IPS-18a (cell line): ENCODE results near the gene ADGRL3.

Experiments used
- H3K27ac ChIP-seq: one replicate; pipeline ENCODE4 v1.5.1; 2013; ENCODE audit warnings: low read length
- H3K27me3 ChIP-seq: one replicate; pipeline ENCODE4 v1.6.1; 2013; ENCODE audit warnings: mild to moderate bottlenecking, low read length; ENCODE audit not compliant: control insufficient read depth, insufficient read depth
- H3K36me3 ChIP-seq: one replicate; pipeline ENCODE4 v1.6.1; 2013; ENCODE audit warnings: low read depth, low read length; ENCODE audit not compliant: control insufficient read depth
- H3K4me1 ChIP-seq: one replicate; pipeline ENCODE4 v1.6.1; 2013; ENCODE audit warnings: low read depth, low read length; ENCODE audit not compliant: control insufficient read depth
- H3K4me3 ChIP-seq: one replicate; pipeline ENCODE4 v1.5.1; 2013; ENCODE audit warnings: low read length
- H3K9ac ChIP-seq: one replicate; pipeline ENCODE4 v1.6.1; 2013; ENCODE audit warnings: mild to moderate bottlenecking, low read length, moderate library complexity
- H3K9me3 ChIP-seq: one replicate; pipeline ENCODE4 v1.6.1; 2013; ENCODE audit warnings: low read depth, low read length; ENCODE audit not compliant: control insufficient read depth

Gene ADGRL3

DNA sequence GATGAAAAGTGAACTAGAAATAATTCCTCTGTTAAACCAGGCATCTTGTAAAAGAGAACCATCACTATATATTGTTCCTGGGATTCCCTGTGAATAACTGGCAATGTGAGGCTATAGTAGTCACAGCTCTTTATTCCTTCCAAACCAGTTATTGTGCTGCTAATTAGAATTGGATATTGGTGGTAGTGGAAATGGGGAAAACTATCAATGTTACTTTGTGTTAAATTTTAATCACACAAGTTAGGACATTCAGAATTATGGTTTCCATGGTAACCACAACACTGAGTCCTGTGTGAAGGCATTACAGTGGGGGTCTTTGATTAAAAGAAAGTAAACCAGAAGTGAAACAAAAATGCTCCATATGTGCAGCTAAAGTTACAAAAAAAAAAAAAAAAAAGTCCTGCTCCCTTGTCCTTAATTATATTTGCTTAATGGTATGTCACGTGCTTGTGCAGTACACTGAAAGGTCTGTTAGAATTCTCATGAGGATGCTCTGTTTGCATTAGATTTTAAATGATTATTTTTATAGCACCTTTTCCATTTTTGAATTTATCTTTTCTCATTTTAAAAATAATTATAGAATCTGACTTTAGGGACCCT lies 200.4 kb downstream of the ADGRL3 start:
- H3K9me3 ChIP-seq, result no peaks in the 10 kb centered on the region
- H3K36me3 ChIP-seq, result no peaks in the 10 kb centered on the region
- no peaks in the 10 kb centered on the region for H3K27me3 ChIP-seq
- peak overlapping the region; percentile 59 for H3K27ac ChIP-seq
- H3K9ac ChIP-seq, result no peak overlapping the region
- no peak overlapping the region for H3K4me3 ChIP-seq
- H3K4me1 ChIP-seq, result peaks cover 48% of the 10 kb centered on the region

DNA sequence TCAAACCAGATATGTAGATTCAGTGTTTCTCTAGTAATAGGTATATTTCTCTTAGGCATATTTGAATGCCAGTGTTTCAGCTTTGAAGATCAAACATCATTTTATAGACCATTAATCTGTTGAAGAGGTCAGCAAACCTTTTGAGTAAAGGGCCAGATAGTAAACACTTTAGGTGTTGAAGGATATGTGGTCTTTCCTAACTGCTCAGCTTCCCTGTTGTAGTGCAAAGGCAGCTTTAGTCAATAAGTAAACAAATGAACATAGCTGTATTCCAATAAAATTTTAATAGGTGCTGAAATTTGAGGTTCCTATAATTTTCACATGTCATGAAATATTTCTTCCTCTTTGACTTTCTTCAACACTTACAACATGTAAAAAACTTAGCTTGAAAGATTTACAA lies 201.6 kb downstream of the ADGRL3 start:
- no peaks in the 10 kb centered on the region for H3K36me3 ChIP-seq
- H3K27ac ChIP-seq, result no peak overlapping the region
- no peaks in the 10 kb centered on the region for H3K9me3 ChIP-seq
- peaks cover 37% of the 10 kb centered on the region for H3K4me1 ChIP-seq
- no peak overlapping the region for H3K9ac ChIP-seq
- H3K27me3 ChIP-seq, result no peaks in the 10 kb centered on the region
- no peak overlapping the region for H3K4me3 ChIP-seq

DNA sequence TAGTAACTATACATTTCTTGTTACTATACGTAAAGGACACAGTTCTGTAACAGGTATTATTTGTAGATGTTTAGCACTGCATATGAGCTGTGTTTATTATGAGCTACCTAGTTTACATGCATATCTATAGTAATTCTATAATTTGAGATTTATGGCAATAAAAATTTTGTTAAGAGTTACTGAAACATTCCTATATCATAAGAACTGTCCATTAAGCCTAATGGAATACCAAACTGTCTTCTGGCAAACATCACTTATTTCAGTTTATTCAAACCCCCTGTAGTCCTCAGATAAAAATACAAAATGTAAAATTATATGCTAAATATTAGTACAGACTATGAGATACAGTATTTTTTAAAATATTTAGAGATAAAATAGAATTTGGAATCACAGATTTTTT lies 205.2 kb downstream of the ADGRL3 start:
- no peaks in the 10 kb centered on the region for H3K9me3 ChIP-seq
- H3K36me3 ChIP-seq, result no peaks in the 10 kb centered on the region
- no peak overlapping the region for H3K9ac ChIP-seq
- no peak overlapping the region for H3K4me3 ChIP-seq
- H3K4me1 ChIP-seq, result peaks cover 20% of the 10 kb centered on the region
- no peaks in the 10 kb centered on the region for H3K27me3 ChIP-seq
- H3K27ac ChIP-seq, result no peak overlapping the region

DNA sequence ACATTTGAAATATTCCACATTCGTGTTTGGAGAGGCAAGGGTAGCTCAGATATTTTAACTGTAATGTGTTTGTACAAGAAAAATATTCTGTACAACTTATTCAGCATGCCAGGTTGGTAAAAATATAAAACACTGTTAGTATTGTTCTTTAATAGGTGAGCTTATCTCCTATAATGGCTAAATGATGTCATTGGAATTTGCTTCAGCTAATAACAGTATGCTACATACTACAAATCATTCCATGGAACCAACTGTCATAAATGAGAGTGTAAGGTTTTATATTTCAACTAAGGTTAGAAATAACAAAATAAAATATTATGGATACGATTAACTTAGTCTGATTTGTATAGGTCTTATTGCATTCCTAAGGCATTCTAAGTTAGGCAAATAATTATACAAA lies 206.6 kb downstream of the ADGRL3 start:
- H3K4me3 ChIP-seq, result no peak overlapping the region
- no peaks in the 10 kb centered on the region for H3K27me3 ChIP-seq
- no peak overlapping the region for H3K27ac ChIP-seq
- no peak overlapping the region for H3K9ac ChIP-seq
- H3K4me1 ChIP-seq, result peaks cover 16% of the 10 kb centered on the region
- no peaks in the 10 kb centered on the region for H3K36me3 ChIP-seq
- H3K9me3 ChIP-seq, result no peaks in the 10 kb centered on the region

DNA sequence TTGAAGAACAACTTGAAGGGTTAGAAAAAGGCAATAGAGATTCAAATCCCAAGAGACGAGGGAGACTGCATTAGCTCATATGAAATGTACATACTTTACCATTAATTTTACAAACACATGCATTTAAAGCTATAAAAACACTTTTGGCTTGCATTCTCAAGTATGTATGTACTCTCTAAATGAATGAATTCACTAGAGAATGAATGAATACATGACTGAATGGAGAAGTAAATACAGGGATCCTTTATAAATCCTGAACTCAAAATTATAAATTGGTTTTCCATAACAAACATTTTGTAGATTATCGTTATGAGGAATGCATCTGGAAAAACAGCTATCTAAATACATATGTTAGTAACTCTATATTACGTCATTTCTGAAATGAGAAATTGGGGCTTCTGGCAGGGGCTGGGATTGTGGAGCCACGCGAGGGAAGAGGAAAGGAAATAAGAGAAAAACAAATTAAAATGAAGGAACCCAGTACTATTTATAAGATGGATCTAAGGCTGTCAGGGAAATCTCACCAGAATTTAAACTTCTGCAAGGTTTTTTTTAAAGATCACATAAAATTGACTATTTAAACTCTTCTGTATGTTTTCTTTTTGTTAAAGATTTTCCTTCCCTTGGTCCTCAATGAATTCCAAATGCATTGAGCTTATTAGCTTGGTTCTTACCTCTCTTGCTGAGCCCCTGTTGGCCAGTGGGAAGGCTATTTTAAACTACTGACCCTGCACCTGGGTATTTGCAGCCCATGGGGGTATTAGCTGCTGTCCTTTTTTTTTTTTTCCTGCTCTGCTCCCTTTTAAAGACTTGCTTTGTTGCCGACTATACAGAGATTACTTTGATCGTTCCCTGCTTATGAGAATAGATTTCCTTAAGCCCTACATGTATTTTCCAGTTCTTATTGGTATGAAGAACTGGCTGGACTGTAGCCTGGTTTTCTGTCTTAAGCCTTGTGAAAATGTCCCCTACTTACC lies 207.8 kb downstream of the ADGRL3 start:
- Histone ChIP-seq H3K4me1 (peaks cover 16% of the 10 kb centered on the region), H3K36me3 (no peaks in the 10 kb centered on the region), H3K9me3 (no peaks in the 10 kb centered on the region), H3K27ac (peak overlapping the region; percentile 56), H3K9ac (no peak overlapping the region), H3K4me3 (no peak overlapping the region), H3K27me3 (no peaks in the 10 kb centered on the region)

DNA sequence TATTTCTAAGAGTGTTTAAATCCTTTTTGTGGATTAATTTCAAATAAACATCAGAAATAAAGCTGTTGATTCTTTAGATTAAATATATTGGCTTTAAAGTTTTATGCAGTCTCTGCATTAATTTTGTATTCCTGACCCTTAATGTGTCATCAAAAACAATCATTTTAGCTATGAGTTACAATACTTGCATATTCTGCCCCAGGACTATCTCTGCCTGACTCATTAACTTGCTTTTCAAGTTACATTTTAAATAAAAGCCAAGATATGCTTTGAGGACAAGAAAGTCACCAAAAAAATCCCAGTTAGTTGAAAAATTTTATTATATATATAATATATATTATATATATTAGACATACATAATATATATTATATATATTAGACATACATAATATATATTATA lies 208.7 kb downstream of the ADGRL3 start:
- H3K36me3 ChIP-seq, result no peaks in the 10 kb centered on the region
- no peak overlapping the region for H3K27ac ChIP-seq
- H3K4me1 ChIP-seq, result peaks cover 16% of the 10 kb centered on the region
- H3K27me3 ChIP-seq, result no peaks in the 10 kb centered on the region
- no peaks in the 10 kb centered on the region for H3K9me3 ChIP-seq
- H3K9ac ChIP-seq, result no peak overlapping the region
- H3K4me3 ChIP-seq, result no peak overlapping the region

DNA sequence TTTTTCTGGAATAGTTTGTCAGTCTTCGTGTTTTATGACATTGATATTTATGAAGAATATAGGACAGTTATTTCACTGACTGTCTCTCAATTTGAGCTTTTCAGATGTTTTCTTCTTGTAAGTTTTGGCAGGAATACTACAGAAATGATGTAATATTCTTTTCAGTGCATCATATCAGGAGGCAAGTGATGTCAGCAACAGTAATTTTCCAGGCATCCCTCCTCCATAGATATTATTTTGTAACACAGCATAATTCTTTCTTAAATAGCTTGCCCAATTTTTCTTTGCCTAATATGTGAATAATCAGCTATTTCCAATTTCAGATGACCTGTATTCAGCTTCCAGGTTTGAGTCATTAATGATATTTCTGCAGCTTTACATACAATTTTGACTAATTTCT lies 211.1 kb downstream of the ADGRL3 start:
- H3K9ac ChIP-seq, result no peak overlapping the region
- peaks cover 16% of the 10 kb centered on the region for H3K4me1 ChIP-seq
- no peaks in the 10 kb centered on the region for H3K27me3 ChIP-seq
- H3K36me3 ChIP-seq, result no peaks in the 10 kb centered on the region
- no peak overlapping the region for H3K27ac ChIP-seq
- H3K4me3 ChIP-seq, result no peak overlapping the region
- H3K9me3 ChIP-seq, result no peaks in the 10 kb centered on the region

DNA sequence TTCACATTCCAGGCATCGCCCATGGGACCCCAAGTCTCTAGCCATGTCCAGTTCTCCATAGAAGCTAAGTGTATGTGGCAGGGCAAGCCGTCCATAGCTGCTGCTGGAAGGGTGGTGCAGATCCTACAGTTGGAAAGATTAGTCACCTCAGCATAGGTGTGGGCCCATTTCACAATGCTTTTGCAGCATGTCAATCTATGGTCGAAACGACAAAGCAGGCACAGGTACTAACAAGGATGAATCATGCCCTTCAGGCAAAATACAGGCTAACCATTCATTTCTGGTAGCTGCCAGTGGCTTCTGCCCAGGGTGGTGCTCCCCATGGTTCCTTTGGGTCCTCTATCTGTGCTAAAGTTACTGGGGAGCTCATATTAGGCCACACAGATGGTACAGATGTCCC lies 225.2 kb downstream of the ADGRL3 start:
- no peaks in the 10 kb centered on the region for H3K4me1 ChIP-seq
- H3K27ac ChIP-seq, result no peak overlapping the region
- H3K4me3 ChIP-seq, result no peak overlapping the region
- no peaks in the 10 kb centered on the region for H3K9me3 ChIP-seq
- no peaks in the 10 kb centered on the region for H3K36me3 ChIP-seq
- H3K27me3 ChIP-seq, result no peaks in the 10 kb centered on the region
- H3K9ac ChIP-seq, result no peak overlapping the region

DNA sequence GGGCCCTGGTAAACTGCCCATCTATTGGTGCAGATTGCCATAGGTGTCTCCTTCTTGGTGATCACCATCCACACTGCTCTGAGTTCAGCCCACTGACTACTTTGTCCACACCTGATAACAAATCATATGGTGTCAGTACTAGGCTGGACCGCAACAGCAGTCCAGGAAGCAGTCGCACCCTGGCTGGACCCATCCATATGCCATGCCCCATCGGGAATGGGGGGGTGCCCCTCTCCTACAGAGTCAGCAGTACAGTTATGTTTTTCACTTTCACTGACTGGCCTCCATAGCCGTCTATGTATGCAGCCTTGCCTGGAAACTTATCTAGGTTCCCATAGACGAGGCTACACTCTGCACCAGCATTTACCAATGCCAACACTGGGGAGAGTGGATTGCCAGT lies 226.1 kb downstream of the ADGRL3 start:
- Histone ChIP-seq H3K9me3 (no peaks in the 10 kb centered on the region), H3K4me1 (no peaks in the 10 kb centered on the region), H3K27ac (no peak overlapping the region), H3K4me3 (no peak overlapping the region), H3K27me3 (no peaks in the 10 kb centered on the region), H3K36me3 (no peaks in the 10 kb centered on the region), H3K9ac (no peak overlapping the region)

DNA sequence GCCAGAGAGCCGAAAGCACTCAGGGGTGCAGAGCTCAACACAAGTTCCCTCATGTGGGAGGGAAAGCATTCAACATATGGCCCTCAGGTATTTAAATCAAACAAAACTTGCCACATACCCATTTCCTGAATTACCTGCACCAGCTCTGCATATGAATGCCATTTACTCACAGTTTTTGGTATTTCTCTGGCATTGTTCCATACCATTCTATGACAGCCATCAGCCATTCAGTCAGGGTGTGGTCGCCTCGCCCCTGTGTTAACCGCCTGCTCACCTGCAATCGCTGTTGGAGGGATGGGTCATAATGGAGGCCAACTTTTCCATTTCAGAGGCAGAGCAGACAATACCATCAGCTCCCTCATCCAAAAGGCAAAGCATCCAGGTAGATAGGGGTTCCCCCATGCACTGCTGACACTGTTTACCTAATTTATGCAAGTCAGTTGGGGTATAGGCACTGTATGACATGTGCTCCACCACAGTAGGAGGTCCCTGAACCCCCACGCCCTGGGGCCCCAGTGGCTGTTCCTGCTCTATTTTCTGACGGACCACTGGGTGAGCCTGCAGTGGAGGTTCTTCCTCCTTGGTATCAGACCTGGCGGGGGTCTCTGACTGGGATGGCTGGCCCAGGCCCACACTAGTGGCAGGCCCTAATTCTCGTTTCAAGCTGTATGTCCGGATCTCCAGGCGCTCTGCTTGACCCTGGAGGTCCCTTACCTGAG lies 227.1 kb downstream of the ADGRL3 start:
- H3K4me3 ChIP-seq, result no peak overlapping the region
- no peak overlapping the region for H3K9ac ChIP-seq
- H3K27me3 ChIP-seq, result no peaks in the 10 kb centered on the region
- no peaks in the 10 kb centered on the region for H3K36me3 ChIP-seq
- no peaks in the 10 kb centered on the region for H3K9me3 ChIP-seq
- no peaks in the 10 kb centered on the region for H3K4me1 ChIP-seq
- H3K27ac ChIP-seq, result no peak overlapping the region

DNA sequence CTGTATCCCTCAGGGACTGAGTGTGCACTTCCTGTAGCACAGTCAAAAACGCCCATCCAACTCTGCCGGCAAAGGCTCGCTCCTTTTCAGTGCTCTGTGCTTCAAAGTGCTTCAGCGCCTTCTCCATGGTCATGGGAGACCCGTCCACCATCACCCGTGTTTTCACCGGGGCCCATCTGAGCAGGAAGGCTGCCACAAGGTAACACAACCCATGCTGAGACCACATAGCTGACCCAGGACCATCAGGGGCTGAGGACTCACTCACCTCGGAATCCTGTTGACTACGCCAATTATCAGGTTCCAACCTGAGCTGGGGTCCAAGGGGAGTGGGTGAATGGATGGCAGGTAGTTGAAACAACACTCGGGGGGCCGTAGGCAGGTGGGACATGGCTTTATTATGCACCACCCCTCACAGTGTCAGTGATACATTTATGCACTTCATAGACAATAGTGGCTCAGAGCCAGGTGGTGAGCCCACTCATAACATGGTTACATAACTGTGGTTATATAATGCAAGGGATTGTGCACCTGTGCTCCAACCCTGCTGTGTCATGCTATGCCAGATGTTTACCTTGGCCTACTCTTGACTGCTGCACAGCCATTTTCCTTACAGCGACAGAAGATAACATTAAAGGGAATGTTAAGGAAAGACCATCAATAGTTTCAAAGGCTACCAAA lies 227.8 kb downstream of the ADGRL3 start:
- Histone ChIP-seq H3K4me3 (no peak overlapping the region), H3K27ac (no peak overlapping the region)

More for the DNA sequence above, 227.8 kb downstream of the ADGRL3 start:
- H3K4me1 ChIP-seq, result no peaks in the 10 kb centered on the region
- H3K36me3 ChIP-seq, result no peaks in the 10 kb centered on the region
- no peak overlapping the region for H3K9ac ChIP-seq
- H3K9me3 ChIP-seq, result no peaks in the 10 kb centered on the region
- H3K27me3 ChIP-seq, result no peaks in the 10 kb centered on the region
